Stimulated activated CD4-positive, alpha-beta T cell treated with anti-CD3 and anti-CD28 coated beads, TNF-alpha, amount 100 ng/mL, for 48 hours (primary cell): ENCODE results near the gene MLLT1.

Source experiments
- DNase-seq, 3 donors: peaks; one replicate each; pipeline ENCODE4 v3.0.0-alpha.2; 2020; ENCODE audit warnings: low read depth in 3 of 3

MLLT1 gene

GRCh38 chr19:6210721-6211600 is 68.8 kb downstream of the MLLT1 start:
- DNase-seq: no peak

- DNase-seq: no peak
These were observed 69.7 kb downstream of the MLLT1 start for GRCh38 chr19:6210091-6210490.

- no peak for DNase-seq
These were observed 70.1 kb downstream of the MLLT1 start for GRCh38 chr19:6209680-6210079.

GRCh38 chr19:6209233-6209632 is 70.5 kb downstream of the MLLT1 start:
- no peak for DNase-seq

GRCh38 chr19:6204866-6205723 is 74.7 kb downstream of the MLLT1 start:
- DNase-seq: no peak

GRCh38 chr19:6204212-6204611 is 75.6 kb downstream of the MLLT1 start:
- no peak for DNase-seq

GRCh38 chr19:6199240-6199994 is 80.4 kb downstream of the MLLT1 start:
- DNase-seq: peak; percentile 98 to 99 (median 98)

- no peak for DNase-seq
These were observed 80.9 kb downstream of the MLLT1 start for GRCh38 chr19:6198896-6199239.

GRCh38 chr19:6196361-6196760 is 83.4 kb downstream of the MLLT1 start:
- no peak for DNase-seq

GRCh38 chr19:6188811-6189210 is 91.0 kb downstream of the MLLT1 start:
- no peak for DNase-seq

GRCh38 chr19:6187374-6187773 is 92.4 kb downstream of the MLLT1 start:
- no peak for DNase-seq

- DNase-seq: no peak
These were observed 93.6 kb downstream of the MLLT1 start for GRCh38 chr19:6185835-6186834.

- DNase-seq: no peak
These were observed 94.5 kb downstream of the MLLT1 start for GRCh38 chr19:6185093-6185834.

- DNase-seq: no peak
These were observed 98.7 kb downstream of the MLLT1 start for GRCh38 chr19:6181119-6181518.

- DNase-seq: no peak
These were observed 106.6 kb downstream of the MLLT1 start for GRCh38 chr19:6173190-6173589.

GRCh38 chr19:6172074-6172863 is 107.5 kb downstream of the MLLT1 start:
- DNase-seq: no peak

GRCh38 chr19:6167115-6167514 is 112.7 kb downstream of the MLLT1 start:
- DNase-seq: no peak

- no peak for DNase-seq
These were observed 114.8 kb downstream of the MLLT1 start for GRCh38 chr19:6164906-6165531.
